K562 (cell line): ENCODE results near the gene CSNK1D. TPM values are rescaled to one million over a fixed set of nuclear protein-coding genes. Genes with fewer than 3 reads are reported as not detected.
A peak's percentile ranks its signal among the peaks of the same experiment; 100 is the strongest.

ENCODE experiments used
- CBX5 ChIP-seq: IDR thresholded peaks from 2 replicates; pipeline ENCODE4 v1.6.1; 2014; ENCODE audit warnings: low read depth, borderline replicate concordance
- DDX20 ChIP-seq: fragments of 450-650 bp; IDR thresholded peaks from 2 replicates; pipeline ENCODE4 v1.6.1; 2016; ENCODE audit warnings: missing genetic modification characterization, low read depth, mild to moderate bottlenecking, missing compliant biosample characterization, moderate library complexity
- ERF ChIP-seq: fragments of 450-650 bp; formaldehyde crosslinking; IDR thresholded peaks from 2 replicates; pipeline ENCODE4 v1.4.0; 2020; ENCODE audit warnings: mild to moderate bottlenecking, mixed read lengths
- KLF10 ChIP-seq: fragments of 250-450 bp; sonication (Bioruptor Pico); IDR thresholded peaks from 2 replicates; pipeline ENCODE4 v1.6.1; 2021; ENCODE audit warnings: matching md5 sums
- NFE2 ChIP-seq: IDR thresholded peaks from 2 replicates; pipeline ENCODE4 v1.6.1; 2014; ENCODE audit warnings: antibody characterized with exemption, low read depth
- RBM17 ChIP-seq: fragments of 200-400 bp; formaldehyde crosslinking; IDR thresholded peaks from 2 replicates; pipeline ENCODE4 v1.6.1; 2017; ENCODE audit warnings: low read depth, mild to moderate bottlenecking, low read length, borderline replicate concordance
- SOX6 ChIP-seq: fragments of 450-650 bp; IDR thresholded peaks from 2 replicates; pipeline ENCODE4 v1.6.1; 2014; ENCODE audit warnings: mild to moderate bottlenecking
- SUPT5H ChIP-seq: fragments of 450-650 bp; IDR thresholded peaks from 2 replicates; pipeline ENCODE4 v1.6.1; 2016
- U2AF1 ChIP-seq: fragments of 200-400 bp; formaldehyde crosslinking; optimal IDR thresholded peaks from 2 replicates; pipeline ENCODE3; 2017; ENCODE audit warnings: mild to moderate bottlenecking, low read depth, low read length, moderate library complexity
- XRCC3 ChIP-seq: fragments of 450-650 bp; IDR thresholded peaks from 2 replicates; pipeline ENCODE4 v1.6.1; 2017; ENCODE audit warnings: mild to moderate bottlenecking, moderate library complexity
- ZNF57 ChIP-seq: fragments of 450-650 bp; formaldehyde crosslinking; IDR thresholded peaks from 2 replicates; pipeline ENCODE4 v1.4.0; 2020; ENCODE audit warnings: mild to moderate bottlenecking, moderate library complexity
- ZNF76 ChIP-seq: fragments of 250-450 bp; sonication (Bioruptor Pico); IDR thresholded peaks from 2 replicates; pipeline ENCODE4 v1.4.0; 2020; ENCODE audit warnings: mild to moderate bottlenecking, moderate library complexity, borderline replicate concordance
- polyA plus RNA-seq, 8 experiments: library from polyadenylated mRNA; depleted of rRNA in 4 of 8; stranded (reverse) in 5 of 8; unstranded in 3 of 8; fragments of >200 nt; fragmentation: Nextera tagmentation in 2 of 8; fragmentation: Illumina TruSeq in 1 of 8; extraction: Ambion mirVana in 2 of 8; extraction: Trizol in 1 of 8; gene quantifications; 2 replicates each; pipeline versions ENCODE4 v1.2.1 to v1.2.3, GENCODE V29; 2011 to 2014; ENCODE audit warnings: inconsistent platforms in 1 of 8, missing spikeins in 1 of 8
- total RNA-seq, 7 experiments: library from RNA; depleted of rRNA in 6 of 7; stranded (reverse); fragments of >200 nt in 6 of 7; fragmentation: Illumina TruSeq in 2 of 7; extraction: Trizol in 2 of 7; gene quantifications; 2 replicates each; pipeline versions ENCODE4 v1.2.1 to v1.2.3, GENCODE V29; 2011 to 2021; ENCODE audit warnings: low replicate concordance in 1 of 7
- TF ChIP-seq, protein P1 (sequence below), 2 experiments: fragments of 450-650 bp; formaldehyde crosslinking in 1 of 2; IDR thresholded peaks; 2 replicates each; pipeline versions ENCODE4 v1.4.0 to v1.6.1; 2014 to 2020; ENCODE audit warnings: mild to moderate bottlenecking in 2 of 2, borderline replicate concordance in 1 of 2, low read depth in 1 of 2
- TF ChIP-seq, protein P2 (sequence below): fragments of 200-800 bp; sonication (Bioruptor generic); IDR thresholded peaks from 2 replicates; pipeline ENCODE4 v1.6.1; 2017; ENCODE audit warnings: missing genetic modification characterization, missing compliant biosample characterization
- TF ChIP-seq, protein P3 (sequence below): fragments of 250-450 bp; sonication (Bioruptor Pico); IDR thresholded peaks from 2 replicates; pipeline ENCODE4 v1.4.0; 2020; ENCODE audit warnings: mild to moderate bottlenecking, moderate library complexity

Gene CSNK1D
- total and polyA plus RNA-seq, 9 of the 15 experiments (the other 6 are each of a cell fraction or from before 2014, with no cell fraction given): 6.5 to 133 (median 41.3) TPM

DNA sequence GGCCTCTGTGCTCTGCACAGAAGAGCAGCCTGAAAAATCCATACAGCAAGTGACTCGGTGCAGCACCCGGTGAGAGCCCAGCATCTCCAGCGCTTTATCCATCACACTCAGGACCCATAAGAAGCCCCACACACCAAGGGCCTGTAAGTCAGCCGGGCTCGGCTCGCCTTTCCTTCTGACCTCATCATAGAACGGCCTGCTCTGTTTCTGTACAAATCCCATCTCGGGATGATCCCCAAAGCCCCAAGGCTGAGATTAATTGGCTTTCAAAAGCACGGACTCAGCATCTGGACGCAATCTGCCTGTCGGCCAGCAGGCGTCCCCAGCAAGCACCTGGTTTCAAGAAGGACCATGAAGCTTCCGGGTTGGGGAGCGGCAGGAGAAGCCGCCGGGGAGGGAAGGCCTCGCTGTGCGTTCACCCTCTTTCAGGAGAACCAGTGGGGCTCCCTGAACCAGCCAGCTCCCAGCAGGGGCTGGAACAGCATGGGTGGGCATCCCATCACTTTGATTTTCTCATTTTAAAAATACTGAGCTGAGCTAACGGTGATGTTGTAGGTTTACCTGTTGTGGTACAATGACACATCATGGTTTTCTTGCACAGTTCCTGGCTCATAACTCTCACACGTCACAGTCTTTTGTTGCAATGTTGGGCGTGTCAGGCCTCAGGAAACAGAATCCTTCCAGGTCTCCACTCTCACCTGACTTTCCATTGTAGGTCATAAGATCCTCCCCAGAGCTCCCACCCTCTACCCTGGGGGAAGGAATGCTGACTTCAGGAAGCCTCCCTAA lies 67.6 kb downstream of the CSNK1D start (continued):
- TF ChIP-seq, protein P1, sequence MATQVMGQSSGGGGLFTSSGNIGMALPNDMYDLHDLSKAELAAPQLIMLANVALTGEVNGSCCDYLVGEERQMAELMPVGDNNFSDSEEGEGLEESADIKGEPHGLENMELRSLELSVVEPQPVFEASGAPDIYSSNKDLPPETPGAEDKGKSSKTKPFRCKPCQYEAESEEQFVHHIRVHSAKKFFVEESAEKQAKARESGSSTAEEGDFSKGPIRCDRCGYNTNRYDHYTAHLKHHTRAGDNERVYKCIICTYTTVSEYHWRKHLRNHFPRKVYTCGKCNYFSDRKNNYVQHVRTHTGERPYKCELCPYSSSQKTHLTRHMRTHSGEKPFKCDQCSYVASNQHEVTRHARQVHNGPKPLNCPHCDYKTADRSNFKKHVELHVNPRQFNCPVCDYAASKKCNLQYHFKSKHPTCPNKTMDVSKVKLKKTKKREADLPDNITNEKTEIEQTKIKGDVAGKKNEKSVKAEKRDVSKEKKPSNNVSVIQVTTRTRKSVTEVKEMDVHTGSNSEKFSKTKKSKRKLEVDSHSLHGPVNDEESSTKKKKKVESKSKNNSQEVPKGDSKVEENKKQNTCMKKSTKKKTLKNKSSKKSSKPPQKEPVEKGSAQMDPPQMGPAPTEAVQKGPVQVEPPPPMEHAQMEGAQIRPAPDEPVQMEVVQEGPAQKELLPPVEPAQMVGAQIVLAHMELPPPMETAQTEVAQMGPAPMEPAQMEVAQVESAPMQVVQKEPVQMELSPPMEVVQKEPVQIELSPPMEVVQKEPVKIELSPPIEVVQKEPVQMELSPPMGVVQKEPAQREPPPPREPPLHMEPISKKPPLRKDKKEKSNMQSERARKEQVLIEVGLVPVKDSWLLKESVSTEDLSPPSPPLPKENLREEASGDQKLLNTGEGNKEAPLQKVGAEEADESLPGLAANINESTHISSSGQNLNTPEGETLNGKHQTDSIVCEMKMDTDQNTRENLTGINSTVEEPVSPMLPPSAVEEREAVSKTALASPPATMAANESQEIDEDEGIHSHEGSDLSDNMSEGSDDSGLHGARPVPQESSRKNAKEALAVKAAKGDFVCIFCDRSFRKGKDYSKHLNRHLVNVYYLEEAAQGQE (IDR thresholded peaks at IDR 0.05; ENCODE audit: borderline replicate concordance): peak; percentile 71; the same call in 1 of the 2 replicates
- TF ChIP-seq, protein P1 (CRISPR knock-in tag; IDR thresholded peaks at IDR 0.05; ENCODE audit: low read depth): no peak
- TF ChIP-seq RBM17 (no peak), NFE2 (no peak), CBX5 (no peak), DDX20 (no peak), U2AF1 (no peak), ERF (CRISPR knock-in tag) (no peak), XRCC3 (no peak), ZNF76 (CRISPR knock-in tag) (0 out of 2 replicates have a peak, but pooled peaks have one; percentile 81), SOX6 (peak; percentile 71), SUPT5H (peak; percentile 77), KLF10 (CRISPR knock-in tag) (no peak), ZNF57 (CRISPR knock-in tag) (no peak)
- TF ChIP-seq, protein P2, sequence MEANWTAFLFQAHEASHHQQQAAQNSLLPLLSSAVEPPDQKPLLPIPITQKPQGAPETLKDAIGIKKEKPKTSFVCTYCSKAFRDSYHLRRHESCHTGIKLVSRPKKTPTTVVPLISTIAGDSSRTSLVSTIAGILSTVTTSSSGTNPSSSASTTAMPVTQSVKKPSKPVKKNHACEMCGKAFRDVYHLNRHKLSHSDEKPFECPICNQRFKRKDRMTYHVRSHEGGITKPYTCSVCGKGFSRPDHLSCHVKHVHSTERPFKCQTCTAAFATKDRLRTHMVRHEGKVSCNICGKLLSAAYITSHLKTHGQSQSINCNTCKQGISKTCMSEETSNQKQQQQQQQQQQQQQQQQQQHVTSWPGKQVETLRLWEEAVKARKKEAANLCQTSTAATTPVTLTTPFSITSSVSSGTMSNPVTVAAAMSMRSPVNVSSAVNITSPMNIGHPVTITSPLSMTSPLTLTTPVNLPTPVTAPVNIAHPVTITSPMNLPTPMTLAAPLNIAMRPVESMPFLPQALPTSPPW (CRISPR knock-in tag): peak; percentile 38; the same call in 1 of the 2 replicates
- TF ChIP-seq, protein P3, sequence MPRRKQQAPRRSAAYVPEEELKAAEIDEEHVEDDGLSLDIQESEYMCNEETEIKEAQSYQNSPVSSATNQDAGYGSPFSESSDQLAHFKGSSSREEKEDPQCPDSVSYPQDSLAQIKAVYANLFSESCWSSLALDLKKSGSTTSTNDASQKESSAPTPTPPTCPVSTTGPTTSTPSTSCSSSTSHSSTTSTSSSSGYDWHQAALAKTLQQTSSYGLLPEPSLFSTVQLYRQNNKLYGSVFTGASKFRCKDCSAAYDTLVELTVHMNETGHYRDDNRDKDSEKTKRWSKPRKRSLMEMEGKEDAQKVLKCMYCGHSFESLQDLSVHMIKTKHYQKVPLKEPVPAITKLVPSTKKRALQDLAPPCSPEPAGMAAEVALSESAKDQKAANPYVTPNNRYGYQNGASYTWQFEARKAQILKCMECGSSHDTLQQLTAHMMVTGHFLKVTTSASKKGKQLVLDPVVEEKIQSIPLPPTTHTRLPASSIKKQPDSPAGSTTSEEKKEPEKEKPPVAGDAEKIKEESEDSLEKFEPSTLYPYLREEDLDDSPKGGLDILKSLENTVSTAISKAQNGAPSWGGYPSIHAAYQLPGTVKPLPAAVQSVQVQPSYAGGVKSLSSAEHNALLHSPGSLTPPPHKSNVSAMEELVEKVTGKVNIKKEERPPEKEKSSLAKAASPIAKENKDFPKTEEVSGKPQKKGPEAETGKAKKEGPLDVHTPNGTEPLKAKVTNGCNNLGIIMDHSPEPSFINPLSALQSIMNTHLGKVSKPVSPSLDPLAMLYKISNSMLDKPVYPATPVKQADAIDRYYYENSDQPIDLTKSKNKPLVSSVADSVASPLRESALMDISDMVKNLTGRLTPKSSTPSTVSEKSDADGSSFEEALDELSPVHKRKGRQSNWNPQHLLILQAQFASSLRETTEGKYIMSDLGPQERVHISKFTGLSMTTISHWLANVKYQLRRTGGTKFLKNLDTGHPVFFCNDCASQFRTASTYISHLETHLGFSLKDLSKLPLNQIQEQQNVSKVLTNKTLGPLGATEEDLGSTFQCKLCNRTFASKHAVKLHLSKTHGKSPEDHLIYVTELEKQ: no peak
